ENCODE data around the gene PEPD.

GRCh38 chr19:33492951-33493350 is 28.6 kb downstream of the PEPD start:
- TF ChIP-seq CTCF (conservative IDR thresholded peaks at IDR 0.05; ENCODE audit: low read depth, low read length) (no peak), POLR2A (IDR thresholded peaks at IDR 0.05; ENCODE audit: low read depth, low read length) (no peak), RAD21 (IDR thresholded peaks at IDR 0.05; ENCODE audit: low read length) (no peak), SMC3 (IDR thresholded peaks at IDR 0.05; ENCODE audit: low read depth, low read length) (no peak)
